Lower leg skin (tissue), 3 donors: ENCODE measurements around the gene CCDC187.
"Not testable (repeated sequence)": the region's sequence is repeated elsewhere in the genome, so short reads cannot be mapped to it uniquely, and the experiment has no call there.

Source experiments
- POLR2A ChIP-seq, 2 donors: fragments of 450-650 bp; IDR thresholded peaks; one replicate each; pipeline ENCODE4 v1.6.1; 2016 to 2017; ENCODE audit warnings: antibody characterized with exemption in 2 of 2, mild to moderate bottlenecking in 1 of 2, moderate library complexity in 1 of 2
- TF ChIP-seq, protein P1 (sequence below), 3 donors: fragments of 450-650 bp; IDR thresholded peaks; one replicate each; pipeline ENCODE4 v1.5.1; 2016; ENCODE audit warnings: antibody characterized with exemption in 3 of 3, mild to moderate bottlenecking in 3 of 3, moderate library complexity in 2 of 3

DNA sequence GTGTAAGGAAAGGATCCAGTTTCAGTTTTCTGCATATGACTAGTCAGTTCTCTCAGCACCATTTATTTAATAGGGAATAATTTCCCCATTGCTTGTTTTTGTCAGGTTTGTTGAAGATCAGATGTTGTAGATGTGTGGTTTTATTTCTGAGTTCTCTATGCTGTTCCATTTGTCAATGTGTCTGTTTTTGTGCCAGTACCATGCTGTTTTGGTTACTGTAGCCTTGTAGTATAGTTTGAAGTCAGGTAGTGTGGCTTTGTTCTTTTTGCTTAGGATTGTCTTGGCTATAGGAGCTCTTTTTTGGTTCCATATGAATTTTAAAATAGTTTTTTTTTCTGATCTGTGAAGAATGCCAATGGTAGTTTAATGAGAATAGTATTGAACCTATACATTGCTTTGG is 17.1 kb upstream of the CCDC187 start:
- TF ChIP-seq, protein P1, sequence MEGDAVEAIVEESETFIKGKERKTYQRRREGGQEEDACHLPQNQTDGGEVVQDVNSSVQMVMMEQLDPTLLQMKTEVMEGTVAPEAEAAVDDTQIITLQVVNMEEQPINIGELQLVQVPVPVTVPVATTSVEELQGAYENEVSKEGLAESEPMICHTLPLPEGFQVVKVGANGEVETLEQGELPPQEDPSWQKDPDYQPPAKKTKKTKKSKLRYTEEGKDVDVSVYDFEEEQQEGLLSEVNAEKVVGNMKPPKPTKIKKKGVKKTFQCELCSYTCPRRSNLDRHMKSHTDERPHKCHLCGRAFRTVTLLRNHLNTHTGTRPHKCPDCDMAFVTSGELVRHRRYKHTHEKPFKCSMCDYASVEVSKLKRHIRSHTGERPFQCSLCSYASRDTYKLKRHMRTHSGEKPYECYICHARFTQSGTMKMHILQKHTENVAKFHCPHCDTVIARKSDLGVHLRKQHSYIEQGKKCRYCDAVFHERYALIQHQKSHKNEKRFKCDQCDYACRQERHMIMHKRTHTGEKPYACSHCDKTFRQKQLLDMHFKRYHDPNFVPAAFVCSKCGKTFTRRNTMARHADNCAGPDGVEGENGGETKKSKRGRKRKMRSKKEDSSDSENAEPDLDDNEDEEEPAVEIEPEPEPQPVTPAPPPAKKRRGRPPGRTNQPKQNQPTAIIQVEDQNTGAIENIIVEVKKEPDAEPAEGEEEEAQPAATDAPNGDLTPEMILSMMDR (IDR thresholded peaks at IDR 0.05): not testable (repeated sequence)
- not testable (repeated sequence) for TF ChIP-seq POLR2A (IDR thresholded peaks at IDR 0.05)
